NB4 (cell line): ENCODE measurements around the gene HSP90AB1.

Experiments
- DNase-seq: peaks from one replicate; pipeline ENCODE4 v3.0.0; 2010; ENCODE audit warnings: low read depth
- H3K4me3 ChIP-seq: one replicate; pipeline ENCODE4 v1.5.1; 2011; ENCODE audit warnings: mild to moderate bottlenecking, low read depth, low read length, moderate library complexity
- MYC ChIP-seq: IDR thresholded peaks from 2 replicates; pipeline ENCODE4 v1.6.1; 2011; ENCODE audit warnings: low read depth, low read length
- POLR2A ChIP-seq: IDR thresholded peaks from 2 replicates; pipeline ENCODE4 v1.6.1; 2011; ENCODE audit warnings: mild to moderate bottlenecking; ENCODE audit not compliant: insufficient read length; ENCODE audit errors: extremely low read depth
- TF ChIP-seq, protein P1 (sequence below): IDR thresholded peaks from one replicate; pipeline ENCODE4 v1.5.1; 2012; ENCODE audit warnings: low read depth, low read length
- TF ChIP-seq, protein P2 (sequence below): IDR thresholded peaks from 2 replicates; pipeline ENCODE4 v1.6.1; 2011; ENCODE audit warnings: low read depth, low read length

HSP90AB1 gene

DNA sequence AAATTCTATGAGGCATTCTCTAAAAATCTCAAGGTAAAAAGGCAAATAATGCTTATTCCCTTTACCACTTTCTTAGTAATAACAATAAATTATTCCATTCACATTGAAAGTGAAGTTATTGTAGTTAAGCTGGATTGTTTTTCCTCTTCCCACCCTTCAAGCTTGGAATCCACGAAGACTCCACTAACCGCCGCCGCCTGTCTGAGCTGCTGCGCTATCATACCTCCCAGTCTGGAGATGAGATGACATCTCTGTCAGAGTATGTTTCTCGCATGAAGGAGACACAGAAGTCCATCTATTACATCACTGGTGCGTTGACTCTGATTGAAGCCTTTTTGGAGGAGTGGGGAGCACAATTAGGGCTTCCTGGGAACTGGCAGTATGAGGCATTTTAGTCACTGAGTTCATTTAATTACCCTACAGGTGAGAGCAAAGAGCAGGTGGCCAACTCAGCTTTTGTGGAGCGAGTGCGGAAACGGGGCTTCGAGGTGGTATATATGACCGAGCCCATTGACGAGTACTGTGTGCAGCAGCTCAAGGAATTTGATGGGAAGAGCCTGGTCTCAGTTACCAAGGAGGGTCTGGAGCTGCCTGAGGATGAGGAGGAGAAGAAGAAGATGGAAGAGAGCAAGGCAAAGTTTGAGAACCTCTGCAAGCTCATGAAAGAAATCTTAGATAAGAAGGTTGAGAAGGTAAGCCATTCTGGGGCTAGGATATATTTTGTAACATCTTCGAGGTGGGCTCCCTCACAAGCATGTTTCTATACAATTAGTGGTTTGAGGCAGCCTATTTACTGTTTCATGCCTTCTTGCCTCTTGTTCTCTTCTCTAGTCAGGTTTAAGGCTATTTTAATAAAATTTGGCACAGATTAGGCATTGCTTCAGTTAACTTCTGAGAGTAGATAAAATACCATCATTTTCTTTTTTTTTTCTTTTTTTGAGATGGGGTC lies 4.9 kb downstream of the HSP90AB1 start:
- no peak overlapping the region for H3K4me3 ChIP-seq
- TF ChIP-seq, protein P1, sequence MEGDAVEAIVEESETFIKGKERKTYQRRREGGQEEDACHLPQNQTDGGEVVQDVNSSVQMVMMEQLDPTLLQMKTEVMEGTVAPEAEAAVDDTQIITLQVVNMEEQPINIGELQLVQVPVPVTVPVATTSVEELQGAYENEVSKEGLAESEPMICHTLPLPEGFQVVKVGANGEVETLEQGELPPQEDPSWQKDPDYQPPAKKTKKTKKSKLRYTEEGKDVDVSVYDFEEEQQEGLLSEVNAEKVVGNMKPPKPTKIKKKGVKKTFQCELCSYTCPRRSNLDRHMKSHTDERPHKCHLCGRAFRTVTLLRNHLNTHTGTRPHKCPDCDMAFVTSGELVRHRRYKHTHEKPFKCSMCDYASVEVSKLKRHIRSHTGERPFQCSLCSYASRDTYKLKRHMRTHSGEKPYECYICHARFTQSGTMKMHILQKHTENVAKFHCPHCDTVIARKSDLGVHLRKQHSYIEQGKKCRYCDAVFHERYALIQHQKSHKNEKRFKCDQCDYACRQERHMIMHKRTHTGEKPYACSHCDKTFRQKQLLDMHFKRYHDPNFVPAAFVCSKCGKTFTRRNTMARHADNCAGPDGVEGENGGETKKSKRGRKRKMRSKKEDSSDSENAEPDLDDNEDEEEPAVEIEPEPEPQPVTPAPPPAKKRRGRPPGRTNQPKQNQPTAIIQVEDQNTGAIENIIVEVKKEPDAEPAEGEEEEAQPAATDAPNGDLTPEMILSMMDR = no peak
- TF ChIP-seq MYC (no peak), POLR2A (no peak)
- TF ChIP-seq, protein P2, sequence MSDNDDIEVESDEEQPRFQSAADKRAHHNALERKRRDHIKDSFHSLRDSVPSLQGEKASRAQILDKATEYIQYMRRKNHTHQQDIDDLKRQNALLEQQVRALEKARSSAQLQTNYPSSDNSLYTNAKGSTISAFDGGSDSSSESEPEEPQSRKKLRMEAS = no peak
- no peak for DNase-seq

DNA sequence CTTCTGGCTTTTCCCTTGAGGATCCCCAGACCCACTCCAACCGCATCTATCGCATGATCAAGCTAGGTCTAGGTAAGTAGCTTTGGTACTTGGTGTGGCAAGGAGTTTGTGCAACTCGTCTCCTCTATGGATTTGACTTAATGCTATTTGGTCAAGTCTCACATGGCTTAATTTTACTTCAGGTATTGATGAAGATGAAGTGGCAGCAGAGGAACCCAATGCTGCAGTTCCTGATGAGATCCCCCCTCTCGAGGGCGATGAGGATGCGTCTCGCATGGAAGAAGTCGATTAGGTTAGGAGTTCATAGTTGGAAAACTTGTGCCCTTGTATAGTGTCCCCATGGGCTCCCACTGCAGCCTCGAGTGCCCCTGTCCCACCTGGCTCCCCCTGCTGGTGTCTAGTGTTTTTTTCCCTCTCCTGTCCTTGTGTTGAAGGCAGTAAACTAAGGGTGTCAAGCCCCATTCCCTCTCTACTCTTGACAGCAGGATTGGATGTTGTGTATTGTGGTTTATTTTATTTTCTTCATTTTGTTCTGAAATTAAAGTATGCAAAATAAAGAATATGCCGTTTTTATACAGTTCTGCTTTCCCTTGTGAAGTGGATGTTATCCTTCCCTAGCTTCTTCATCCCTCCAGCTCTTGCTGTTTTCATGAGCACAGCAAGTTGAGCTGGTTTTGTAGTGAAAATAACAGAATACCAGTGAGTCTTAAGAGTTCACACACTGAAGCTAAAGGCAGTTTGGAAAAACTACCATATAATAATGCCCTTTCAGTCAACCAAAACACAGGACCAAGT lies 6.6 kb downstream of the HSP90AB1 start:
- DNase-seq = peak; percentile 79
- no peak overlapping the region for H3K4me3 ChIP-seq
- no peak for TF ChIP-seq POLR2A
- no peak for TF ChIP-seq MYC
- TF ChIP-seq, protein P2 = no peak
- TF ChIP-seq, protein P1 = peak; percentile 73

DNA sequence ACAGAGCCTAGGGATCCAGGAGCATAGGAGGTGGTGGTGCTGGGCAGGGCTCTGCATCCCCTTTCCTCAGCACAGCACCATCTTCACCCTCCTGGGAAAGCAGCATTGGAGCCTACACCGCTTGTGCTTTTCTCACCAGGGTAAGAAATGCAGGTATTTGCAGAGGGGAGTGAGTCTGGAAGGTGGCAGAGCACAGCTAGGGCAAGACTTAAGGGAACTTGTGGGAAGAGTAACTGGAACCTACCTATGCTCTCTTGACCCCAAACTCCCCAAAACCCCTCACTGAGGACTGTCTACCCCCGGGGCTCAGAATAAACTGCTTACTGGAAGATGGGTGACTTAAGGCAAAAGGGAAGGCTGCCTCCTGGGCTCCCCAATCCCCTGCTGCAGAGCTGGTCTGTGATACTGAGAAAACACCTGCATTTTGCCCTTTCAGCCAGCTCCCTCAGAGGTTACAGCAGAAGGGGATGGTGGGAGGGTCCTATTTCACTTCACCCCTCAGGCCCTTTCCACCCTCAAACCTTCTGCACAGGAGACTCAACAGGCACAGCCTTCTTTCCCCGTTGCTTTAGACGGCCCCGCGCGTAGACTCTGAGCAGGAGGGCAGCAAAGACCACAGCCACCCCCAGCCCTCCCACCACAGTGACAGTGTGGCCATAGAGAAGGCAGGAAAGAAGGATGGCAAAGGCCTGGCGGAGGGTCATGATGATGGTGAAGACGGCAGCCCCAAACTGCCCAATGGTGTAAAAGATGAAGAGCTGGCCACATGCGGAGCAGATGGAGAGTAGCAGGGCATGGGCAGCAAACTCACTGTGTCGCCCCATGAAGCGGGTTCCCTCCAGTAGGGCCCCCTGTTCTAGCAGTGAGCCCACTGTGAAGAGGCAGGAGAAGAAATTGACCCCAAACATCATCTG lies 7.5 kb downstream of the HSP90AB1 start:
- H3K4me3 ChIP-seq = no peak overlapping the region
- peak; percentile 45 for DNase-seq
- TF ChIP-seq, protein P2 = no peak
- TF ChIP-seq POLR2A (no peak), MYC (no peak)
- TF ChIP-seq, protein P1 = no peak

DNA sequence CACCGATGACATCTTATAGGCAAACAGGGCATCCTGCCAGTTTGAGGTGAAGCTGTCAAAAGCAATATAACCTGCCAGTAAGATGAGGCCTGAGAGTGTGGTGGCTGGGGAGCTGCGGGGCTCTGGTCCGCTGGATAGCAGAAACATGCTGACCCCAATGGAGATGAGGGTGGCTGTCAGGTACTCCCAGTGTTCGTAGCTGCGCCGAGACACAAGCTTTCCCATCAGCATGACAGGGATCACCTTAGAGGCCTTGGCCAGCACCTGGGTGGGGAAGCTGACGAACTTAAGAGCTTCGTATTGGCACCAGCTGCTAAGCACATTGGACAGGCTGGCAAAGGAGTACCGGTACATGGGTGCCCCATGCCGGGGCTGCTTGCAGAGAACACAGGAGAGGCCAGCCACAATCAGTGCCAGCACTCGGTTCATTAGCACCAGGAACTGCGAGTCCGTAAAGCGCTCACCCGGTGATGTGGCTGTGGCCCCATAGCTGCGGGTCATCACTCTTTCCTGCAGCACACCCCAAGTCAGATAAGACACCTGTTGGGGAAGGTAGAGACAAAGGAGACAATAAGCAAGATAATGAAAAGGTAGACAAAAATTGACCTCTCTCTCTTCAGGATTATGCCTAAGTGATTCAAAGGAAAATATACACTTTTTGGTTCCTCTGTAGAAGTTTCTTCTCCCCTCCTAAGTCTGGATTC lies 8.4 kb downstream of the HSP90AB1 start:
- DNase-seq = peak; percentile 47
- H3K4me3 ChIP-seq = peak overlapping the region; percentile 83
- TF ChIP-seq POLR2A (peak; percentile 11), MYC (no peak)

DNA sequence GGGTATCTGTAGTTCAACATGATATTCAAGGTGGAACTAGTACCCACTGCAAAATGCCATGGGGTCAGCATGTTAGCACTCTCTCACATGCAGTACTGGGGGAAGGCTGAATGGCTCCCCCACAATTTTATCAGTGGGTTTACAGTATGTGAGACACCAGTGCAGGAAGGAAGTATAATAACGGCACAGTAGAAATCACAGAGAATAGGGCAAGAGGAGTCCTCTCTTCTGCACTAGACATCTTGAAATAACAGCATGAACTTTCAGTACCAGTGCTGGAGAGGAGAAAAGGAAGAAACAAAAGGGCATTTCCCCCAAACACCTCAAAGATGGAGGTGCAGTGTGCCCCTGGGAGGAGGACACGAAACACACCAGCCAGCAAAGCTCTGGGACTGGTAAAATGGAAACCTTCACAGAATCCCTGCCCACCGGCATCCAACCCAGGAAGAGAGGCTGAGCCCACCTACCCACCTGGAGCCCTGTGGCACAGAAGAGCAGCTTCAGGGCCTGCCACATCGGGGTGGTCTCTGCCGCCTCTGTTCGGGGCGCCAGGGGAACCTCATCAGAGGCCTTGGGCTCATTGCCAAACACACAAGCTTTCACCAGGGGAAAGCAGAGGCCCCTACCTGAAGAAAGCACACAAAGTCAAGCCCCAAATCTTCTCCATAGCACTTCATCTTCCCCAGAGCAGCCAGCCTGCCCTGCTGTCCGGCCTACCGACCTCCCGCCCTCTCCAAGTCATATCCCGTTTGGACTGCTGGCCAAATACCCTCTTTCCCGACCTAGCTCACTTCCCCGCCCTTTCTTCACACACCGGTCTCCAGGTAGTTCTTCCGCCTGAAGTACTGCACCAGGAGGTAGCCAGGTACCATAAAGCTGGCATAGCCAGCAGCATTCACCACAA lies 9.2 kb downstream of the HSP90AB1 start:
- TF ChIP-seq POLR2A = no peak
- TF ChIP-seq, protein P1 = no peak
- TF ChIP-seq, protein P2 = no peak
- no peak for TF ChIP-seq MYC
- H3K4me3 ChIP-seq = peak overlapping the region; percentile 83
- peak; percentile 52 for DNase-seq
